ENCODE data around the gene ABL2.

DNA sequence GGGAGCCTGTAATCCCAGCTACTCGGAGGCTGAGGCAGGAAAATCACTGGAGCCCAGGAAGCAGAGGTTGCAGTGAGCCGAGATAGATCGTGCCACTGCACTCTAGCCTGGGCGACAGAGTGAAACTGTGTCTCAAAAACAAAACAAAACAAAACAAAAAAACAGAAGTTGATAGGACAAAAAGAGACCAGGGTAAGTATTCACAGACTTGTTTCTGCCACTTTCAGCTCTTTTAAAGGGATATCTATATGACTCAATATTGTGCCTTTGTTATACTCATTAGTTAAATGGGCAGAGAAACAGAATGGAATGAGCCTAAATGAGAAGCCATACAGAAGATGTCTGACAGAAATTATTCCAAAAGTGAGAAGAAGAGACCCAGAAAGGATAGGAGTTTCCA, 23.1 kb upstream of the ABL2 start:
- TF ChIP-seq, protein P1, sequence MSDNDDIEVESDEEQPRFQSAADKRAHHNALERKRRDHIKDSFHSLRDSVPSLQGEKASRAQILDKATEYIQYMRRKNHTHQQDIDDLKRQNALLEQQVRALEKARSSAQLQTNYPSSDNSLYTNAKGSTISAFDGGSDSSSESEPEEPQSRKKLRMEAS (CRISPR knock-in tag; IDR thresholded peaks at IDR 0.05): no peak
- TF ChIP-seq NFATC4 (CRISPR knock-in tag; IDR thresholded peaks at IDR 0.05): no peak
- TF ChIP-seq ATF1 (CRISPR knock-in tag; IDR thresholded peaks at IDR 0.05): no peak
- TF ChIP-seq ZNF232 (CRISPR knock-in tag; IDR thresholded peaks at IDR 0.05): no peak
- no peak for TF ChIP-seq CREM (CRISPR knock-in tag; IDR thresholded peaks at IDR 0.05)
- TF ChIP-seq RORB (CRISPR knock-in tag; IDR thresholded peaks at IDR 0.05): no peak
- TF ChIP-seq, protein P2, sequence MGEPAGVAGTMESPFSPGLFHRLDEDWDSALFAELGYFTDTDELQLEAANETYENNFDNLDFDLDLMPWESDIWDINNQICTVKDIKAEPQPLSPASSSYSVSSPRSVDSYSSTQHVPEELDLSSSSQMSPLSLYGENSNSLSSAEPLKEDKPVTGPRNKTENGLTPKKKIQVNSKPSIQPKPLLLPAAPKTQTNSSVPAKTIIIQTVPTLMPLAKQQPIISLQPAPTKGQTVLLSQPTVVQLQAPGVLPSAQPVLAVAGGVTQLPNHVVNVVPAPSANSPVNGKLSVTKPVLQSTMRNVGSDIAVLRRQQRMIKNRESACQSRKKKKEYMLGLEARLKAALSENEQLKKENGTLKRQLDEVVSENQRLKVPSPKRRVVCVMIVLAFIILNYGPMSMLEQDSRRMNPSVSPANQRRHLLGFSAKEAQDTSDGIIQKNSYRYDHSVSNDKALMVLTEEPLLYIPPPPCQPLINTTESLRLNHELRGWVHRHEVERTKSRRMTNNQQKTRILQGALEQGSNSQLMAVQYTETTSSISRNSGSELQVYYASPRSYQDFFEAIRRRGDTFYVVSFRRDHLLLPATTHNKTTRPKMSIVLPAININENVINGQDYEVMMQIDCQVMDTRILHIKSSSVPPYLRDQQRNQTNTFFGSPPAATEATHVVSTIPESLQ (CRISPR knock-in tag; IDR thresholded peaks at IDR 0.05): no peak
- no peak for TF ChIP-seq ZNF317 (CRISPR knock-in tag; IDR thresholded peaks at IDR 0.05; ENCODE audit: borderline replicate concordance, low read depth)
- TF ChIP-seq, protein P3, sequence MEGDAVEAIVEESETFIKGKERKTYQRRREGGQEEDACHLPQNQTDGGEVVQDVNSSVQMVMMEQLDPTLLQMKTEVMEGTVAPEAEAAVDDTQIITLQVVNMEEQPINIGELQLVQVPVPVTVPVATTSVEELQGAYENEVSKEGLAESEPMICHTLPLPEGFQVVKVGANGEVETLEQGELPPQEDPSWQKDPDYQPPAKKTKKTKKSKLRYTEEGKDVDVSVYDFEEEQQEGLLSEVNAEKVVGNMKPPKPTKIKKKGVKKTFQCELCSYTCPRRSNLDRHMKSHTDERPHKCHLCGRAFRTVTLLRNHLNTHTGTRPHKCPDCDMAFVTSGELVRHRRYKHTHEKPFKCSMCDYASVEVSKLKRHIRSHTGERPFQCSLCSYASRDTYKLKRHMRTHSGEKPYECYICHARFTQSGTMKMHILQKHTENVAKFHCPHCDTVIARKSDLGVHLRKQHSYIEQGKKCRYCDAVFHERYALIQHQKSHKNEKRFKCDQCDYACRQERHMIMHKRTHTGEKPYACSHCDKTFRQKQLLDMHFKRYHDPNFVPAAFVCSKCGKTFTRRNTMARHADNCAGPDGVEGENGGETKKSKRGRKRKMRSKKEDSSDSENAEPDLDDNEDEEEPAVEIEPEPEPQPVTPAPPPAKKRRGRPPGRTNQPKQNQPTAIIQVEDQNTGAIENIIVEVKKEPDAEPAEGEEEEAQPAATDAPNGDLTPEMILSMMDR (IDR thresholded peaks at IDR 0.05): no peak
- TF ChIP-seq JUN (CRISPR knock-in tag; IDR thresholded peaks at IDR 0.05): no peak
- TF ChIP-seq ZBTB21 (CRISPR knock-in tag; IDR thresholded peaks at IDR 0.05; ENCODE audit: borderline replicate concordance): no peak

Measured in WTC11 (cell line).